Upper lobe of left lung (tissue), 4 donors: ENCODE results near the gene ANGPTL4.

Experiments used
- CTCF ChIP-seq, 6 experiments: fragments of 450-650 bp in 4 of 6; fragments of 200-600 bp in 2 of 6; sonication (generic) in 2 of 6; IDR thresholded peaks; one replicate each; pipeline ENCODE4 v1.5.1; 2016 to 2019; ENCODE audit warnings: antibody characterized with exemption in 6 of 6
- EP300 ChIP-seq, 4 donors: sonication (generic); formaldehyde crosslinking; IDR thresholded peaks; one replicate each; pipeline ENCODE4 v1.5.1; 2017; ENCODE audit warnings: antibody characterized with exemption in 4 of 4, control low read depth in 2 of 4
- POLR2A ChIP-seq, 4 donors: fragments of 450-650 bp; IDR thresholded peaks; one replicate each; pipeline ENCODE4 v1.5.1; 2016 to 2017; ENCODE audit warnings: antibody characterized with exemption in 4 of 4, mild to moderate bottlenecking in 2 of 4
- POLR2AphosphoS5 ChIP-seq, 2 donors: sonication (generic); formaldehyde crosslinking; IDR thresholded peaks; one replicate each; pipeline ENCODE4 v1.5.1; 2017; ENCODE audit warnings: antibody characterized with exemption in 2 of 2

DNA sequence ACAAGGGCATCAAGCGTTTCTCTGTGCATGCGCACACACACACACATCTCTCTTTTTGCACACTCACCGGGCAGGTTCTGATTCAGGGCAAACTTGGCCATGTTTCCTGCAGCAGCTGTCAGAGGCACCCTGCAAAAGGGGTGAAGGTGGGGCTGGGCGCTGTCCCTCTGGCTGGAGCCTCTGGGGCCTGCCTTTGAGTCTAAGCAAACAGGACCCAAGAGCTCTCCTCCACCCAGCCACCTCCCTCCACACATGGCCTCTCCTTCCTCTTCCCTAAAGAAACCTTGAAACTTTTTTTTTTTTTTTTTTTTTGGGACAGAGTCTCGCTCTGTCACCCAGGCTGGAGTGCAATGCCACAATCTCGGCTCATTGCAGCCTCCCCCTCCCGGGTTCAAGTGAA is 26.2 kb upstream of the ANGPTL4 start:
- TF ChIP-seq POLR2AphosphoS5 (IDR thresholded peaks at IDR 0.05) (no peak), CTCF (IDR thresholded peaks at IDR 0.05) (no peak), POLR2A (IDR thresholded peaks at IDR 0.05) (no peak), EP300 (IDR thresholded peaks at IDR 0.05) (no peak)
